Brain microvascular endothelial cell (primary cell): ENCODE data around the gene SNCG.
"Not testable (repeated sequence)": the region's sequence is repeated elsewhere in the genome, so short reads cannot be mapped to it uniquely, and the experiment has no call there.

Experiments
- DNase-seq: peaks from one replicate; pipeline ENCODE4 v3.0.0-alpha.2; 2020
- H3K27ac ChIP-seq: fragments of 250-450 bp; sonication (Bioruptor Pico); 2 replicates; pipeline ENCODE4 v1.5.1; 2020; ENCODE audit warnings: mild to moderate bottlenecking, moderate library complexity
- H3K27me3 ChIP-seq: fragments of 250-450 bp; sonication (Bioruptor Pico); replicated peaks from 2 replicates; pipeline ENCODE4 v1.5.1; 2020; ENCODE audit warnings: mild to moderate bottlenecking
- H3K36me3 ChIP-seq: fragments of 250-450 bp; sonication (Bioruptor Pico); replicated peaks from 2 replicates; pipeline ENCODE4 v1.5.1; 2020; ENCODE audit warnings: mild to moderate bottlenecking
- H3K4me3 ChIP-seq: 2 replicates; pipeline ENCODE4 v1.5.1; 2011; ENCODE audit warnings: low read depth, mild to moderate bottlenecking, control low read depth, low read length, moderate library complexity
- CTCF ChIP-seq: IDR thresholded peaks from 2 replicates; pipeline ENCODE4 v1.5.1; 2011; ENCODE audit warnings: low read depth, mild to moderate bottlenecking, moderate library complexity, low read length, control low read depth, inconsistent platforms; ENCODE audit errors: missing control alignments
- in situ Hi-C: cut with HindIII; loops from 2 replicates; pipeline ENCODE4 v1.10.0; 2017; ENCODE audit warnings: low sequenced_read_pairs, low pct_ligation_motif_present

SNCG gene

GRCh38 chr10:86988520-86988919, 30.1 kb downstream of the SNCG start:
- Histone ChIP-seq H3K36me3 (no peaks in the 10 kb centered on the region), H3K27me3 (no peaks in the 10 kb centered on the region), H3K4me3 (no peak overlapping the region), H3K27ac (no peak overlapping the region)
- no peak for TF ChIP-seq CTCF
- DNase-seq: no peak
- in situ Hi-C loops: no loop called here

- H3K36me3 ChIP-seq, H3K27me3 ChIP-seq, H3K27ac ChIP-seq, H3K4me3 ChIP-seq, in situ Hi-C loops, DNase-seq: not testable (repeated sequence)
Measured at GRCh38 chr10:86991362-86991761, 33.0 kb downstream of the SNCG start.

- no peak for TF ChIP-seq CTCF
- no peaks in the 10 kb centered on the region for H3K27me3 ChIP-seq
- no peak overlapping the region for H3K27ac ChIP-seq
- H3K36me3 ChIP-seq: no peaks in the 10 kb centered on the region
- H3K4me3 ChIP-seq: no peak overlapping the region
- no peak for DNase-seq
- in situ Hi-C loops: no loop called here
Measured at GRCh38 chr10:86992456-86992855, 34.1 kb downstream of the SNCG start.

GRCh38 chr10:86992929-86993328, 34.5 kb downstream of the SNCG start:
- in situ Hi-C loops: no loop called here

GRCh38 chr10:86999802-87000403, 41.5 kb downstream of the SNCG start:
- H3K27ac ChIP-seq, H3K36me3 ChIP-seq, DNase-seq, in situ Hi-C loops, H3K4me3 ChIP-seq, H3K27me3 ChIP-seq: not testable (repeated sequence)

More at GRCh38 chr10:86992929-86993328, 34.5 kb downstream of the SNCG start:
- DNase-seq: no peak
- Histone ChIP-seq H3K36me3 (no peaks in the 10 kb centered on the region), H3K27me3 (no peaks in the 10 kb centered on the region), H3K27ac (no peak overlapping the region), H3K4me3 (no peak overlapping the region)
- no peak for TF ChIP-seq CTCF

GRCh38 chr10:87000491-87000890, 42.1 kb downstream of the SNCG start:
- Histone ChIP-seq H3K27me3 (no peaks in the 10 kb centered on the region), H3K36me3 (no peaks in the 10 kb centered on the region), H3K27ac (no peak overlapping the region), H3K4me3 (no peak overlapping the region)
- in situ Hi-C loops: no loop called here
- TF ChIP-seq CTCF: no peak
- no peak for DNase-seq

- H3K27ac ChIP-seq, H3K4me3 ChIP-seq, H3K36me3 ChIP-seq, H3K27me3 ChIP-seq, in situ Hi-C loops: not testable (repeated sequence)
- DNase-seq: peak; percentile 28
Measured at GRCh38 chr10:87007124-87007523, 48.7 kb downstream of the SNCG start.

GRCh38 chr10:87007674-87008073, 49.3 kb downstream of the SNCG start:
- DNase-seq, in situ Hi-C loops, H3K27me3 ChIP-seq, H3K36me3 ChIP-seq, H3K4me3 ChIP-seq, H3K27ac ChIP-seq: not testable (repeated sequence)

GRCh38 chr10:87008303-87008702, 49.9 kb downstream of the SNCG start:
- DNase-seq, H3K27me3 ChIP-seq, H3K36me3 ChIP-seq, H3K4me3 ChIP-seq, H3K27ac ChIP-seq, in situ Hi-C loops: not testable (repeated sequence)

GRCh38 chr10:87009134-87009696, 50.8 kb downstream of the SNCG start:
- H3K36me3 ChIP-seq, H3K27ac ChIP-seq, H3K4me3 ChIP-seq, H3K27me3 ChIP-seq, DNase-seq, in situ Hi-C loops: not testable (repeated sequence)
